ENCODE measurements around the gene SHROOM4.

The SHROOM4 gene

DNA sequence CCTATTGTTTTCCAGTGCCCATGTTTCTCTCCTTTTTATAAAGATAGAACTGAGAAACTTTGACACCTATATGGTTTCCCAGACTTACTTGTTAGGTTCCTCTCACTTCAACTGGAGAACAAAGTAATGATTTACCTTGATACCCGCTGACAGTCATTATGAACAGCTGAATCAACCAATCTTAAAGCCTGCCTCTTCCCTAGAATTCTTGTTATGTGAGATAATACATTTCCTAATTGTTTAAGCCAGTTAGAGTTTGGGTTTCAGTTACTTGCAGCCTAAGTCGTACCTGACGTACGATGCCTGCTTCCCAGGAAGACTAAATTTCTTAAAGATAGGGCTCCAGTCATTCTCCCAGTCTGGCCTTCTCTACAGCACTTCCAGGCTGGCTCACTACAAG, 97.3 kb downstream of the SHROOM4 start:
- Mint-ChIP-seq H3K4me1 (ENCODE audit: low read depth in 2 of 2) (no peaks in the 10 kb centered on the region), H3K4me3 (no peak overlapping the region), H3K27me3 (peaks cover 0 to 9% of the 10 kb centered on the region in 2 donors), H3K9me3 (no peaks in the 10 kb centered on the region), H3K27ac (no peak overlapping the region), H3K36me3 (ENCODE audit: insufficient read depth) (no peaks in the 10 kb centered on the region)
- ATAC-seq (replicated peaks) (no peak), DNase-seq (no peak)

DNA sequence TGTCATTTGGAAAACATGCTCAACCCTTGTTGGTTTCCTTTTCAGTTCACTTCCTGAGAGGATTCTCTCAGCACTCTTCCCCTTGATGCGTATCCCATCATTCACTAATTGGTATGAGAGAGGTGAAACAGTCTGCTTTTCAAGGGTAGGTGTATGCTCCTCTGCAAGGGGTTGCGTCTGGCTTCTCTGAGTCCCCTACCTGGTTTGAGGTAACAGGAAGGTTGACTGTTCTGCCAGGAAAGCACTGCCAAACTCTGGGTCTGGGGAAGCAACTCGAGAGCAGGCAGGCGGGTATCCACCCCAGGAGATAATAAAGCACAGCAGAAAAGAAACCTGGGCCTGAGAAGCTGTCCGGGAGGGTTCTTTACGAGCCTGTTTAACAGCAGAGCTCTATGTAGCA, 101.2 kb downstream of the SHROOM4 start:
- Mint-ChIP-seq H3K4me1 (ENCODE audit: low read depth in 2 of 2) (no peaks in the 10 kb centered on the region), H3K27me3 (peaks cover 0 to 4% of the 10 kb centered on the region in 2 donors), H3K9me3 (no peaks in the 10 kb centered on the region), H3K36me3 (ENCODE audit: insufficient read depth) (no peaks in the 10 kb centered on the region), H3K27ac (no peak overlapping the region), H3K4me3 (no peak overlapping the region)
- ATAC-seq (replicated peaks) (no peak), DNase-seq (no peak)

DNA sequence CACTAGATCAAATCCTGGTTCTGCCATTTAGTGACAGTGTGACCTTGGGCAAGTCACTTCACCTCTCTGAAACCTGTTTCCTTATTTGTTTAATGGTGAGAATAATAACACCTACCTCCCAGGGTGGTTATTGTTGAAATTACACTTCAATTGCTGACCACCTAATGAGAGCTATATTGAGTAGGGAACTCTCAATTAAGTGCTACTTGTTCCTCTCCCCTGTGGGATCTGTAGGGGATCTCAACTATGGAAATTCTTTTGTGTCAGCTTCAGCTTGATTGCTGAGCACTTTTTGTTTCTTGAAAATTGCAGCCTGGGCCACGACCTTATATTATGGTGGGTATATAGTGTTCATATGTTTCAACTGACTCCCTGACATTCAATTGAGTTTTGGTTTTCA, 102.1 kb downstream of the SHROOM4 start:
- no peak overlapping the region for H3K27ac Mint-ChIP-seq
- DNase-seq = no peak

DNA sequence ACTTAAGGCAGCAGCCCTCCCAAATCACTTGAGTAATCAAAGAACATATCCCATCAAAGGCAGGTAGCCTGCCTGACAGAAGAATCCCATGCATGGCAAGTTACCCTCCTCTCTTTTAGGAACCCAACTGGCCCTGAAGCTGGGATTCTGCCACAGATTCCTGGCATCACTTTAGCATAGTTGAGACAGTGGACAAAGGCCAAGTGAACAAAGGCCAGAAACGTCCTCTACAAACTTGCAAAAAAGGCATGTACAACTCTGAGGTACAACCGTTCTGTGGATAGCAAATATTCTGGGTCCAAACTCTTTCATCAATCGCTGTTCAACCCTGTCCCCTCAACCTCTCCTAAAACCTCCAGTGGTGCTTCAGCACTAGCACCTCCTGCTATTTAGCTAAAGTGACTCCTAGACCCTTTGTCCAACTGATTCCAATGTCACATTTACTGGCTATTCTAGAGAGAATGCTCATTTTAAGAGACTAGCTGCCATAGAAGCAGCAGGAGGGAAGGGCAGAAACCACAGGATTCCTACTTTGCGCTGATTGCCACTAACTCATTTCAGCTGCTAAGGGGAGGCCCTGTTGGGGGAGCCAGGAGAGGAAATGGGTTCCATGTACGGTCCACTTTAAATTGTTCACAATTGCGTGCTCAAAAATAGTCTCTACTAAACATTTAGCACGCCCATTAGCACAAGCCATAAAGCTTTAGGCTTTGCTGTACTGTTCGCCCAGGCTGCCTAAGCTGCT, 105.9 kb downstream of the SHROOM4 start:
- H3K27ac Mint-ChIP-seq = no peak overlapping the region
- no peak for ATAC-seq (replicated peaks)

More for the DNA sequence above, 102.1 kb downstream of the SHROOM4 start:
- no peaks in the 10 kb centered on the region for H3K9me3 Mint-ChIP-seq
- H3K36me3 Mint-ChIP-seq (ENCODE audit: insufficient read depth) = no peaks in the 10 kb centered on the region
- no peak for ATAC-seq (replicated peaks)
- H3K27me3 Mint-ChIP-seq = no peaks in the 10 kb centered on the region
- H3K4me1 Mint-ChIP-seq (ENCODE audit: low read depth in 2 of 2) = no peaks in the 10 kb centered on the region
- H3K4me3 Mint-ChIP-seq = no peak overlapping the region

GRCh38 chrX:50707405-50707804, 106.6 kb downstream of the SHROOM4 start:
- no peaks in the 10 kb centered on the region for H3K36me3 Mint-ChIP-seq (ENCODE audit: insufficient read depth)
- ATAC-seq (replicated peaks) = no peak

More for the DNA sequence above, 105.9 kb downstream of the SHROOM4 start:
- Mint-ChIP-seq H3K27me3 (peaks cover 13 to 17% of the 10 kb centered on the region in 2 donors), H3K36me3 (ENCODE audit: insufficient read depth) (no peaks in the 10 kb centered on the region), H3K9me3 (no peaks in the 10 kb centered on the region), H3K4me1 (ENCODE audit: low read depth in 2 of 2) (no peaks in the 10 kb centered on the region), H3K4me3 (no peak overlapping the region)
- DNase-seq = no peak

DNA sequence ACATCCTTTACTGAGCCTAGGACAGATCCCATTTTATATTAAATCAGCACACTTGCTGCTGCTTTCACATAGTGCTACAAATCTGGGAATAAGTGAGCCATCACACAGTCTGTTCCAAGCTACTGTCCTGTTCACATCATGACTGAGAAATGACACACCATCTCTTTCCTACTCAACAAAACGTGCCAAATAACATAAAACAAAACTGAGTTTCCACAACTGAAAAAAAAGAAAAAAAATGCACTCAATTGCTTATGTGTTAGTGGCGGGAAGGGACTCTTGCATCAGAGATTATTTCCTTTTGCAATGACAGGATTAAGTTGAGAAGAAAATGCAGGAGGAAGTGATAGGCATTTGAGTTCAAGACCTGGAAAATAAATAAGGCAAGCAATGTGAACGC, 109.0 kb downstream of the SHROOM4 start:
- H3K36me3 Mint-ChIP-seq (ENCODE audit: insufficient read depth) = no peaks in the 10 kb centered on the region

More at GRCh38 chrX:50707405-50707804, 106.6 kb downstream of the SHROOM4 start:
- Mint-ChIP-seq H3K9me3 (no peaks in the 10 kb centered on the region), H3K4me1 (ENCODE audit: low read depth in 2 of 2) (no peaks in the 10 kb centered on the region), H3K27ac (no peak overlapping the region), H3K4me3 (no peak overlapping the region), H3K27me3 (peaks cover 13 to 18% of the 10 kb centered on the region in 2 donors)
- no peak for DNase-seq

GRCh38 chrX:50704360-50704759, 109.6 kb downstream of the SHROOM4 start:
- H3K4me1 Mint-ChIP-seq (ENCODE audit: low read depth in 2 of 2) = no peaks in the 10 kb centered on the region
- H3K9me3 Mint-ChIP-seq = no peaks in the 10 kb centered on the region
- H3K27me3 Mint-ChIP-seq = peaks cover 13 to 18% of the 10 kb centered on the region in 2 donors
- no peaks in the 10 kb centered on the region for H3K36me3 Mint-ChIP-seq (ENCODE audit: insufficient read depth)
- no peak overlapping the region for H3K27ac Mint-ChIP-seq
- H3K4me3 Mint-ChIP-seq = no peak overlapping the region
- ATAC-seq (replicated peaks) = no peak
- no peak for DNase-seq

More for the DNA sequence above, 109.0 kb downstream of the SHROOM4 start:
- no peak for DNase-seq
- Mint-ChIP-seq H3K4me1 (ENCODE audit: low read depth in 2 of 2) (no peaks in the 10 kb centered on the region), H3K27me3 (peaks cover 13 to 18% of the 10 kb centered on the region in 2 donors), H3K27ac (no peak overlapping the region), H3K9me3 (no peaks in the 10 kb centered on the region), H3K4me3 (no peak overlapping the region)
- ATAC-seq (replicated peaks) = no peak

DNA sequence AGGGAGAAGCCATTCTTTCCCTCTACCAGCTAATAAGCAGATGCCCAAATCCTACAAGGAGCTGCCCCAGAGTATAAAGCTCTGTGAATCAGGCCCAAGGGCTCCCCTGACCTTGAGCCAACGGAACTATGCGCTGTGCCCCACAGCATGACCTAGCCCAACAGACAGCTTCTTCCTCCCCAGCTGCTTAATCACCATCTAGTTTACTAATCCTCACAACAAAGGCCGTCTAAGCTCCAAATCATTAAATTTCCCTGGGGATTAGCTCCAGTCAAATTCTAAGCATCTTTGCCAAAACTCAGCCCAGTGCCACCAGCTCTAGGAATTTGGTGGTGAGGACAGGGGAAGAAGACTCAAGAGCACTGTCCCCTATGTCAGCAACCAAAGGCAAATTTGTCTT, 113.1 kb downstream of the SHROOM4 start:
- H3K4me1 Mint-ChIP-seq (ENCODE audit: low read depth in 2 of 2) = no peaks in the 10 kb centered on the region
- no peaks in the 10 kb centered on the region for H3K36me3 Mint-ChIP-seq (ENCODE audit: insufficient read depth)
- no peak overlapping the region for H3K4me3 Mint-ChIP-seq
- no peak overlapping the region for H3K27ac Mint-ChIP-seq
- DNase-seq (no peak), ATAC-seq (replicated peaks) (no peak)
- H3K9me3 Mint-ChIP-seq = no peaks in the 10 kb centered on the region
- peaks cover 14 to 30% of the 10 kb centered on the region in 2 donors for H3K27me3 Mint-ChIP-seq

- ATAC-seq (replicated peaks) = no peak
- Mint-ChIP-seq H3K4me1 (ENCODE audit: low read depth in 2 of 2) (no peaks in the 10 kb centered on the region), H3K27ac (no peak overlapping the region), H3K4me3 (no peak overlapping the region), H3K27me3 (peaks cover 10 to 30% of the 10 kb centered on the region in 2 donors), H3K36me3 (ENCODE audit: insufficient read depth) (no peaks in the 10 kb centered on the region), H3K9me3 (no peaks in the 10 kb centered on the region)
- no peak for DNase-seq
These were observed 115.0 kb downstream of the SHROOM4 start for GRCh38 chrX:50698944-50699343.

DNA sequence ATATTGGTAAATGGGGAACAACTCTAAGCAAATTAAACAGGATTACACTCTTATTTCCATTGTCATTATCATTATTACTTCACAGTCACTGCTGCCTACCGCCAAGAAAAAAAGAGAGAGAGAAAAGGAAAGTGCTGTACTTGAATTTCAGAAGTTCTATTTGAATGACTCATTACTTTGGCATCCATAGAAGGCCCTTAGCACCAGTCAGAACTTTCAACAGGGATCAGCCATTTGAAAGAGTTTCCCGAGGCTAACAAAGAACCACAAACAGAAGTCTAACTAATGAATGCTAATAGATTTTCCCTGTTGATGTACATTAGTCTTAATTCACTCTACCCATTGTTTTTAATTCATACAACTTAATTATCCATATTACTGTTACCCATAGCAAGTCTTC, 116.3 kb downstream of the SHROOM4 start:
- H3K27ac Mint-ChIP-seq = no peak overlapping the region
- H3K27me3 Mint-ChIP-seq = peaks cover 12 to 36% of the 10 kb centered on the region in 2 donors
- H3K4me1 Mint-ChIP-seq (ENCODE audit: low read depth in 2 of 2) = no peaks in the 10 kb centered on the region
- no peak for ATAC-seq (replicated peaks)
- no peak overlapping the region for H3K4me3 Mint-ChIP-seq
- no peaks in the 10 kb centered on the region for H3K36me3 Mint-ChIP-seq (ENCODE audit: insufficient read depth)
- no peak for DNase-seq
- H3K9me3 Mint-ChIP-seq = no peaks in the 10 kb centered on the region

DNA sequence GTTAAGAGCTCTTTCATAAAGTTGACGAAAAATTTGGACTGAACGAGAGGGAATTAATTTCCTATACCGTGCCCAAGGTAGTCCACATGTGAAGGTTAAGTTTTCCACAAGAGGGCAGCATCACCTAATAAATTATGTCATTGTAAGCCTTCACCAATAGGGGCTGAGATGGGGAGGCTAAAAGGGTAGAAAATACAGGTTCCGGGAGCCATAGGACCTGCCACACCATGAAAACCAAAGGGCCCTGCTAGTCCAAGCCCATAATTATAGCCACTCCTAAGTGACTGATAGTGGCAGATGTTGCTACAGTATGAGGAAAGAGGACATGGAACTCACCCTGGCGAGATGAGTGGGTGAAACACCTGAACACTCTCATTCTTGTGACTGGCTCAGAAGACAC, 122.2 kb downstream of the SHROOM4 start:
- no peaks in the 10 kb centered on the region for H3K36me3 Mint-ChIP-seq (ENCODE audit: insufficient read depth)
- H3K27ac Mint-ChIP-seq = no peak overlapping the region
- no peaks in the 10 kb centered on the region for H3K4me1 Mint-ChIP-seq (ENCODE audit: low read depth in 2 of 2)
- ATAC-seq (replicated peaks) (peak; percentile 24), DNase-seq (peak in 2 of 3 experiments; percentile 0 to 3)
- no peaks in the 10 kb centered on the region for H3K9me3 Mint-ChIP-seq
- peaks cover 14 to 17% of the 10 kb centered on the region in 2 donors for H3K27me3 Mint-ChIP-seq
- H3K4me3 Mint-ChIP-seq = no peak overlapping the region

DNA sequence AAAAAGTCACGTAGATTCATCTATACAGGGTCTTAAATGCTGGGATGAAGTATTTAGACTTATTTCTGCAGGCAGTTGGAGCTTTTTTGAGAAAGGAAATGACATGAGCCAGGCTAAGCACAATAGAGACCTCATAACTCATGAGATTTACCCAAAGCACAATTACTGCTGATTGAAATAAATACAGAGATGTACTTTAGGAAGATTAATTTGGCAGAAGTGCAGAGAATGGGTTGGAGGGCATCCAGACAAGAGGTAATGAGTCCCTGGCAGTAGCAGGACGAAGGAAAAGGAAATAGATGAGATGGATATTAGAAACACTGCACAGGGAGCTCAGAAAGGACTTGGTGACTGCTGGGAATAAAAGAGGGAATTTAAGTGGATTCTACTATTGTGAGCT, 129.1 kb downstream of the SHROOM4 start:
- Mint-ChIP-seq H3K27me3 (no peaks in the 10 kb centered on the region), H3K36me3 (ENCODE audit: insufficient read depth) (no peaks in the 10 kb centered on the region), H3K4me3 (no peak overlapping the region), H3K4me1 (ENCODE audit: low read depth in 2 of 2) (no peaks in the 10 kb centered on the region), H3K9me3 (no peaks in the 10 kb centered on the region), H3K27ac (no peak overlapping the region)
- ATAC-seq (replicated peaks) (no peak), DNase-seq (no peak)

DNA sequence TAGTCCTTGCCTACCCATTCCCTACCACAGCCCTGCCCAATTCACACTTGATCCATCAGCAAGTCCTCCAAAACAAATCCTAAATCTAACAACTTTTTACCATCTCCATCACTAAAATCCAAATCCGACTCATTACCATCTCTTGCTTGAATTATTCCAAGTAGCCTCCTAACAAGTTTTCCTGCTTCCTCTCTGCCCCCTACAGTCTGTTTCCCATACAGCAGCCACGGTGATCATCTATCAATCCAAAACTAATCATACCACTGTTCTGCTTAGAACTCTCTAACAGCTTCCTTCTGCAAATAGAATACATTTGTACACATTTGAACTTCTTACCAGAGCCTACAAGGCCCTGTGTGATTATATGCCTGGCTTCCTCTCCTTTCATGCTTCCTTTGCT, 133.0 kb downstream of the SHROOM4 start:
- no peak for DNase-seq
- no peaks in the 10 kb centered on the region for H3K36me3 Mint-ChIP-seq (ENCODE audit: insufficient read depth)
- no peak overlapping the region for H3K27ac Mint-ChIP-seq
- no peaks in the 10 kb centered on the region for H3K4me1 Mint-ChIP-seq (ENCODE audit: low read depth in 2 of 2)
- H3K4me3 Mint-ChIP-seq = no peak overlapping the region
- ATAC-seq (replicated peaks) = no peak
- no peaks in the 10 kb centered on the region for H3K27me3 Mint-ChIP-seq
- no peaks in the 10 kb centered on the region for H3K9me3 Mint-ChIP-seq

DNA sequence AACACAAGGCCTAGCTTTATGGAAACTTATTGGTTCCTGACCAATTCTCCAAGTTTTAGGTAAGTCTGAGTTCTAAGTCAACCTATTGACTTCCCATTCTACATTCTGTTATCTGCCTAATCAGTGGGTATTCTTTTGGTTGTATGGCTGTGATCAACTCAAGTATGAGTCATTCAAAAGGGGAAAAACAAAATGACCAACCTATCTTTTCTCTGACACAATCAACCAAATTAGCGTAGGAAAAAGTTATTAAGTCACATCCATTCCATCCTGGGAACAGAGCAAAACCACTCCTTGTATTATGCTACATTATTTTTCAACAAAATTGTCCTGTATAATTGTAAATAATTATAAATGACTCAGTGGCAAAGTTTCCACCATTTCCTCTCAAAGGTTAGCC, 136.2 kb downstream of the SHROOM4 start:
- no peak overlapping the region for H3K4me3 Mint-ChIP-seq
- DNase-seq = no peak

More for the DNA sequence above, 136.2 kb downstream of the SHROOM4 start:
- Mint-ChIP-seq H3K27ac (no peak overlapping the region), H3K36me3 (ENCODE audit: insufficient read depth) (no peaks in the 10 kb centered on the region), H3K4me1 (ENCODE audit: low read depth in 2 of 2) (no peaks in the 10 kb centered on the region), H3K27me3 (no peaks in the 10 kb centered on the region), H3K9me3 (no peaks in the 10 kb centered on the region)
- no peak for ATAC-seq (replicated peaks)
